NCI-H748 treated with DMSO at 0.1 percent for 48 hours (cell line): ENCODE data around the gene SOST.
"Not testable (repeated sequence)": the region's sequence is repeated elsewhere in the genome, so short reads cannot be mapped to it uniquely, and the experiment has no call there.

Experiments
- DNase-seq: peaks from one replicate; lab custom pipeline; 2025; lab: John Stamatoyannopoulos, UW

SOST gene

GRCh38 chr17:43758497-43759174 lies at the start of gene SOST:
SOST (minus strand) TSS chr17:43758791; CDS start chr17:43758741, 50 bp downstream.
- no peak for DNase-seq

DNA sequence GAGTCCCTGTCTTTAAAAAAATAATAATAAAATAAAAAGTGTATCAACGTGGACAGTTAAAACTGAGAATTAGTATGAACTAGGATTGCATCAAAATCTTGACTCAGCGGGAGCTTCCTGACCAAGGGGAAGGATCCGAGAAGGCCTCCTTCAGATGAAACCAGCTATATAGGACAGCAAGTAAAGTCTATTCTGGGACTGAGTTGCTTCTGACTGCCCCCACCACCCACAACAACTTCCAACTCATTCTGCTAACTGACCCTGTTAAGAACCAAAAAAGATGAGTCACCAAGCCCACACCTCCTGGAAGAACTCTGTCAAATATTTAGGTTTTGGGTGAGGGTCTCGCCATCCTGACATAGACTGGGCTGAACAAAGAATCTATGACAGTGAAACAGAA lies 49.5 kb upstream of the SOST start:
- DNase-seq, result no peak

GRCh38 chr17:43805117-43805516 lies 46.5 kb upstream of the SOST start:
- no peak for DNase-seq

GRCh38 chr17:43803758-43804157 lies 45.2 kb upstream of the SOST start:
- DNase-seq, result no peak

DNA sequence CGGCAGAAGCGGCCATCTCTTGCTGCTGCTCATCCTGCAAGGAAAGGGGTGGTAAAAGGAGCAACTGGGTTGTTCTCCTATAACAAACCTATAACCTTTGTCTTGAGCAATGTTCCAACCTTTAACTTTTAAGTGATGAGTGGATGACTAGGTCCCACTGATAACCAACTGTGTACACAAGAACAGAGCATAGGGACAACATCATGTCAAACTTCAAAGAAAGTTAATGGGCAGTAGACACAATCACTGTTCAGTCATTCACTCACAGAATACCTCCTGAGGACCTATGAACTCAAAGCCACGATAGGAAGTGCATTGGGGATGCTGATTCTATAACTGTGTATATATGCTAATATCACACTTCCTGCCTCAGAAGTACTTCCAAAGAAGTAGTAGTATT lies 43.3 kb upstream of the SOST start:
- DNase-seq, result no peak

DNA sequence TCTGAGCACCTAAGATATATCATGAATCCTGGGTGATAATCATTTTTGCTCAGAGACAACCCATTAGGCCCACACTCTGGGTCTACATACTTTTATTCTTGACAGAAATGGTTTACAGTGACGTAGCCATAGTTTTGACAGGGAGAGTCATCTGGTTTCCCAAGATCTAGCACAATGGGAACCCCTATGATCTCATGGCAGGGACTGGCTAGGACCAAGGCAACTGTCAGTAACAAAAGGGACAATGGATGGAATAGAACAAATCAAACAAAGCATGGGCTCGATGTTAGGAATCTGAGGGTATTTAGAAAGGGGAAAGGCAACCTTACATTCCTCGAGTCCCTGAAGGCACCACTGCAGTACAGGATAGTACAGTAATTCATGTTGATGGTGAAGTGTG lies 42.1 kb upstream of the SOST start:
- DNase-seq, result no peak

DNA sequence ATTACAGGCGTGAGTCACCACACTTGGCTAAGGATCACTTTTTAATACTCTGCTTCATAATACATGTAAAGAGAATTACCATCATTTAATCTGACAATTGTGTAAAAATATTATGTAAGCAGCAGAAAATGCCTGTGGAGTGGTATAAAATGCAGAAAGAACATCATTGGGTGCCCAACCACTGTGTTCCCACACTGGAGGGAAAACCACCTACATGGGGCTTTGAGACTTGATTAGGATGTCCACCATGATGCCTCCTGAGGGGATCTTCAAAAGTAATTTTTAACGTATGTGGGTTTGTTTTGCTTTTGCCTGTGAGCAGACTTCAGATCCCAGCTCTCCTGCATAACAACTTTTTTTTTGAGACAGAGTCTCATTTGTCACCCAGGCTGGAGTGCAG lies 40.5 kb upstream of the SOST start:
- DNase-seq, result no peak

DNA sequence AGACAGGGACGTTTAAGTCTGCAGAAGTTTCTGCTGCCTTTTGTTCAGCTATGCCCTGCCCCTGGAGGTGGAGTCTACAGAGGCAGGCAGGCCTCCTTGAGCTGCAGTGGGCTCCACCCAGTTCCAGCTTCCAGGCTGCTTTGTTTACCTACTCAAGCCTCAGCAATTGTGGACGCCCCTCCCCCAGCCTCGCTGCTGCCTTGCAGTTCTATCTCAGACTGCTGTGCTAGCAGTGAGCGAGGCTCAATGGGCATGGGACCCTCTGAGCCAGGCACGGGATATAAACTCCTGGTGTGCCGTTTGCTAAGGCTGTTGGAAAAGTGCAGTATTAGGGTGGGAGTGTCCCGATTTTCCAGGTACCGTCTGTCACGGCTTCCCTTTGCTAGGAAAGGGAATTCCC lies 39.4 kb upstream of the SOST start:
- not testable (repeated sequence) for DNase-seq

- DNase-seq, result not testable (repeated sequence)
Measured at GRCh38 chr17:43792668-43793067, 34.1 kb upstream of the SOST start.

DNA sequence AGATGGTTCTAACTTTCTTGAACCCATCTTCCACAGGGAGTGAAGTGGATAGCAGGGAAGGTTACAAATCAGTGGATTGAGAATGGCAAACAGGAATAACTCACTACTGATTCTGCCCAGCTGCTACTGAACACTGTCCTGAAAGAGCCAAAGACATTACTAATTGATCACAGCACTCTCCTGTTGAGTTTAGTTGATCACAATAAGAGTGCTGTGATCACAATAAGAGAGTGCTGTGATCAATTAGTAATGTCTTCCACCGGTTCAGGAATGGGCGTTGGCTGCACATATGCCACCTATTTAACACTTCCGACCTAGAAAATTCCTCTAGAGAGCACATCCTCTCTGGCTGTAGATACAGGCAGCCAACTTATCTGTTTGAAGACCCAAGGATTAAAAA lies 33.0 kb upstream of the SOST start:
- DNase-seq, result no peak

GRCh38 chr17:43790311-43790940 lies 31.8 kb upstream of the SOST start:
- DNase-seq, result no peak

DNA sequence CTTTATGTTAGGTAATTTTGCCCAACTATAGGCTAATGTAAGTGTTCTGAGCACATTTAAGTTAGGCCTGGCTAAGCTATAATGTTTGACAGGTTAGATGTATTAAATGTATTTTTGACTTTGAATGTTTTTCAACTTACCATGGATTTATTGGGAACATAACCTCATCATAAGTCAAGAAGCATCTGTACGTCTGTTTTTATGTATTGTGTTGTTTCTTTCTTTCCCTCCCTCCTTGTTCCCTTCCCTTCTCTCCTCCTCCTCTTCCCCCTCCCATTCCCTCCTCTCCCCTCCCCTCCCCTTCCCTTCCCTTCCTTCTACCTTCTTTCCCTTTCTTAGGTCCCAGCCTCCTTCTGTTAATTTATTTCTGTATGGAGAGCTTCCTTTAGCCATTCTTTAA lies 30.9 kb upstream of the SOST start:
- DNase-seq, result no peak

- no peak for DNase-seq
Measured at GRCh38 chr17:43788540-43788939, 29.9 kb upstream of the SOST start.

- no peak for DNase-seq
Measured at GRCh38 chr17:43787728-43788127, 29.1 kb upstream of the SOST start.

GRCh38 chr17:43784628-43785101 lies 26.1 kb upstream of the SOST start:
- DNase-seq, result no peak

DNA sequence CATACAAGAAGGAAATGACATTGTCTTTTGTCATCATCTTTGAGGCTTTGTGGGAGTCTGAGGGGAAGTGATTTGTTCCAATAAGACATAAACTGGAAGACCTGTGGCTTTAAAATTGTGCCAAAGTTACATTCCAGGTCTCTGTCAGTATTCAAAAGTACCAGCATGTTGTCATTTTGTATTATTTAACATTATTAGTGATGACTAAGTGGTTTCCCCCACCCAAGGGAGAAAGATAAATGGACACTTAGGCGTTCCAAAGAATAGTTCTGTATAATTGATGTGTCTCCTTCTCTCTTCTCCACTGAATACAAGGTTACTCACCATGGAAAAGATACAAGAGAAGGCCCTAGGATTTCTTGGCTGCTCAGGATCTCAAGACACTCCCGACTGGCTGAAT lies 25.5 kb upstream of the SOST start:
- no peak for DNase-seq

GRCh38 chr17:43782913-43783680 lies 24.5 kb upstream of the SOST start:
- DNase-seq, result no peak

DNA sequence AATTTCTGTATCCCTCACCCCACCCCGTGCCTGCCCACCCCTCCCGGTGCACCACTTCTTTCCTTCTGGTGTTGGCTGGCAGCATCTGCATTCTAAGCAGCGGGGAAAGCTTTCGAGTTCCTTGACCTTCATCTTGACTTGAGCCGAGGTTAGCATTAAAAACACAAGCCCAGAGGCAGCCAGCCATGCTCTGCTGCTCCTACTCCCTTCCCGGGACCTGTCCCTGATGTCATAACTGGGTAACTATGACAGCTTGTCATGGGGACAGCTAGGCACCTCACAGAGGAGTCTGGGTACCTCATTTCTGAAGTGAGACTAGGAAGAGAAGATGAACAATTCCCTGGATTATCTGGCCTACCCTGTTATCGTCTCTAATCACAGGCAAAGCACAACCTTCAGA lies 21.5 kb upstream of the SOST start, which contains the start of gene CFAP97D1:
Gene CFAP97D1, plus strand, starts transcription at position 301 of the 400 bp plus-strand sequence. Its CDS starts 28 bp downstream, at position 329.
- DNase-seq, result no peak

- DNase-seq, result peak; percentile 39
Measured at GRCh38 chr17:43779145-43780125, 20.8 kb upstream of the SOST start.

- peak; percentile 39 for DNase-seq
Measured at GRCh38 chr17:43778337-43779144, 19.9 kb upstream of the SOST start, which contains the start of gene DUSP3. DUSP3 (minus strand) TSS chr17:43778977; CDS start chr17:43778924, 53 bp downstream.
